ENCODE results near the gene GSE1.

GSE1 gene

GRCh38 chr16:85650844-85651628, 37.9 kb downstream of the GSE1 start:
- no peak for FAIRE-seq

GRCh38 chr16:85651629-85652430, 38.7 kb downstream of the GSE1 start:
- FAIRE-seq: no peak

- FAIRE-seq: no peak
Observed at GRCh38 chr16:85652431-85653221, 39.5 kb downstream of the GSE1 start.

- FAIRE-seq: no peak
Observed at GRCh38 chr16:85653290-85653891, 40.3 kb downstream of the GSE1 start.

- FAIRE-seq: no peak
Observed at GRCh38 chr16:85654251-85655095, 41.4 kb downstream of the GSE1 start.

- no peak for FAIRE-seq
Observed at GRCh38 chr16:85655216-85656129, 42.4 kb downstream of the GSE1 start.

GRCh38 chr16:85656351-85657266, 43.5 kb downstream of the GSE1 start:
- FAIRE-seq: no peak

- FAIRE-seq: no peak
Observed at GRCh38 chr16:85657267-85657650, 44.1 kb downstream of the GSE1 start.

- FAIRE-seq: no peak
Observed at GRCh38 chr16:85657996-85658395, 44.9 kb downstream of the GSE1 start.

GRCh38 chr16:85658504-85659326, 45.6 kb downstream of the GSE1 start:
- no peak for FAIRE-seq

GRCh38 chr16:85659336-85659735, 46.2 kb downstream of the GSE1 start:
- no peak for FAIRE-seq

GRCh38 chr16:85659805-85660511, 46.8 kb downstream of the GSE1 start:
- no peak for FAIRE-seq

GRCh38 chr16:85660843-85661739, 48.0 kb downstream of the GSE1 start:
- FAIRE-seq: no peak

GRCh38 chr16:85661740-85662481, 48.8 kb downstream of the GSE1 start:
- FAIRE-seq: no peak

- FAIRE-seq: no peak
Observed at GRCh38 chr16:85662482-85662812, 49.3 kb downstream of the GSE1 start.

All from colon (tissue), 2 donors.